ENCODE results near the gene PAX8.

The PAX8 gene

DNA sequence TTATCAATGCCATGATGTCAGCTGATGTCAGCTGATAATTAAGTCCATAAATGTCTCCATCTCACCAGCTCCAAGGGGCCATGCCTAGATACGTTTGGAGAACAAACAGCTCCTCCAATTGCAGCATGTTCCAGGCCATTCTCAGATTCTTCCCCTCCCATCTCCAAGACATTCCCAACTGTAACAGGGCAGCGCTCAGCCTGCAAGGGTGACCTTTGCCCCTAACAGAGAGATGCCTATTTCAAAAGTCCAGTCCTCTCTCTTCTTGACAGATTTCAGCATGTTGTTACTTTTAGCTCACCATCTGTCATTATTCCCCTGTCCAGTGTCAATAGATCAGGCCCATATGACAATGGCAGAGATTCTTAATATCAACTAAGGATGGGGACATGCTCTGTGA is 95.0 kb downstream of the PAX8 start:
- TF ChIP-seq CTCF (conservative IDR thresholded peaks at IDR 0.05), result no peak
- TF ChIP-seq ZFX (IDR thresholded peaks at IDR 0.05), result no peak
- H3K27ac ChIP-seq, result no peak overlapping the region

GRCh38 chr2:113183264-113183663 is 95.5 kb downstream of the PAX8 start:
- H3K27ac ChIP-seq, result no peak overlapping the region
- TF ChIP-seq ZFX (IDR thresholded peaks at IDR 0.05) (no peak), CTCF (conservative IDR thresholded peaks at IDR 0.05) (no peak)

GRCh38 chr2:113182471-113183260 is 96.1 kb downstream of the PAX8 start:
- TF ChIP-seq CTCF (conservative IDR thresholded peaks at IDR 0.05), result no peak
- TF ChIP-seq ZFX (IDR thresholded peaks at IDR 0.05), result no peak
- no peak overlapping the region for H3K27ac ChIP-seq

DNA sequence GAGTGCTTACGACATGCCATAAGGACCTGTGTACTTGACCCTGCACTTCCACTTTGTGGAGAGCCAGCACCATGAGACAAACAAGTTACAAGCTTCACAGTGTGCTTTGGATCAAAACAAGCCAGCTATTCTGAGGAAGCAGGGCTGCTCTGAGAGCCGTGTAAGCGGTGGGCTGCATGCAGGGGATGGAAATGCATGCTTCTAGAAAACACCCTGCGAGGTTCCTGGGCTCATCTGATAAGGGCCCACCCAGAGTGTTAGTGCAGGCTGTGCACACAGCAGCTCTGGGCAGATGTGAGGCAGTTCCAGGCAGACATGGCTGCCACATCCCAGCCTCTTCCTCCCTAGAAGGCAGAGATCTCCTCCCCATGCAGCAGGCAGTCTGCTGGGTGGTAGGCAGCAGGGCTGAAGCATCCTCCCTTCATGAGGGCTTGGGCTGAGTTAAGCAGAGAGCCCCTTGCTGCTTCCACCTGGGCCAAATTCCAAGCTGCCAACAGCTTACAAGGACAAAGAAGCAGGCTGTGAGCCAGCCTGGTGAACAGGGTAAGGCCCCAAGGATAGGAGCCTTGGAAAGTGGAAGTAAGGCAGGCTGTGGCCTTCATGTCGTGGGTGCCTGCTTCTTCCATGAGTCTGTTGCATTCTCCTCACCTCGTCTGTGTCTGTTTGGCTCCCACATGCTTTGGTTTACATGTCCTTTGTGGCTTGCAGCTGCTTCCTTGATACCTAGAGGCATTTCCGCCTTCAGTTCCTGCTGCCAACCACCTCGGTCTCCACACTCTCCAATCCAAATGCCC is 97.3 kb downstream of the PAX8 start:
- no peak overlapping the region for H3K27ac ChIP-seq
- no peak for TF ChIP-seq ZFX (IDR thresholded peaks at IDR 0.05)
- TF ChIP-seq CTCF (conservative IDR thresholded peaks at IDR 0.05), result no peak

- TF ChIP-seq CTCF (conservative IDR thresholded peaks at IDR 0.05) (no peak), ZFX (IDR thresholded peaks at IDR 0.05) (no peak)
- no peak overlapping the region for H3K27ac ChIP-seq
Observed at GRCh38 chr2:113180131-113180946, 98.4 kb downstream of the PAX8 start.

GRCh38 chr2:113179446-113180045 is 99.2 kb downstream of the PAX8 start:
- no peak overlapping the region for H3K27ac ChIP-seq
- no peak for TF ChIP-seq CTCF (conservative IDR thresholded peaks at IDR 0.05)
- TF ChIP-seq ZFX (IDR thresholded peaks at IDR 0.05), result no peak
